Mucosa of descending colon (tissue), 3 donors: ENCODE results near the gene MBD4. TPM values are rescaled to one million over a fixed set of nuclear protein-coding genes. Genes with fewer than 3 reads are reported as not detected.

Source experiments
- ATAC-seq: fragments of 200-7000 bp; cut with Tn5 transposase; one replicate; pipeline ENCODE4 v1.9.1; 2020; ENCODE audit warnings: mild to moderate bottlenecking, moderate library complexity
- DNase-seq, 3 donors: peaks; one replicate each; pipeline ENCODE4 v3.0.0-alpha.2; 2020
- H3K36me3 ChIP-seq: fragments of 200-600 bp; one replicate; pipeline ENCODE4 v1.8.0; 2021; ENCODE audit warnings: low read depth, mild to moderate bottlenecking
- H3K4me1 ChIP-seq: fragments of 200-600 bp; one replicate; pipeline ENCODE4 v1.8.0; 2021; ENCODE audit warnings: low read depth, mild to moderate bottlenecking
- H3K4me3 ChIP-seq: fragments of 200-600 bp; one replicate; pipeline ENCODE4 v1.8.0; 2021; ENCODE audit warnings: mild to moderate bottlenecking
- H3K9me3 ChIP-seq: fragments of 200-600 bp; one replicate; pipeline ENCODE4 v1.8.0; 2021; ENCODE audit warnings: mild to moderate bottlenecking
- CTCF ChIP-seq: fragments of 200-600 bp; IDR thresholded peaks from one replicate; pipeline ENCODE4 v1.8.0; 2022; ENCODE audit warnings: antibody characterized with exemption, mild to moderate bottlenecking
- intact Hi-C, 2 donors: fragments of 100-400 bp; cut with DNase I in 1 of 2; cut with micrococcal nuclease in 1 of 2; formaldehyde crosslinking; loops; one replicate each; pipeline versions ENCODE4 v1.11.0 to v1.11.1; 2022; cut with DNase I, micrococcal nuclease
- total RNA-seq, 3 donors: library from RNA; stranded (reverse); fragmentation: NEBNext Ultra II Directional in 2 of 3; extraction: Animal tissue kit (Norgen Biotek cat#: 25700) in 2 of 3; gene quantifications; one replicate each; pipeline versions ENCODE4 v1.2.1 to v1.2.4, GENCODE V29; 2021 to 2023
- donor health status: DM: no; HTN: no; CAD: no; lungs with moderate emphysema.
- donor health status: DM: no; HTN: no; CAD: no.
- donor health status: DM: no; HTN: yes; CAD: no.

Gene MBD4
- total RNA-seq, 3 donors from 2014 or later: 26.6 to 30.6 (median 27.2) TPM

GRCh38 chr3:129448186-129448895, 8.6 kb upstream of the MBD4 start:
- Histone ChIP-seq H3K4me3 (no peak overlapping the region), H3K36me3 (no peaks in the 10 kb centered on the region), H3K4me1 (no peaks in the 10 kb centered on the region), H3K9me3 (no peaks in the 10 kb centered on the region)
- no peak for ATAC-seq
- TF ChIP-seq CTCF: no peak
- no peak for DNase-seq
- intact Hi-C loops: no loop called here

GRCh38 chr3:129446926-129447325, 7.2 kb upstream of the MBD4 start:
- ATAC-seq: no peak
- Histone ChIP-seq H3K36me3 (no peaks in the 10 kb centered on the region), H3K4me1 (no peaks in the 10 kb centered on the region), H3K4me3 (no peak overlapping the region), H3K9me3 (no peaks in the 10 kb centered on the region)
- intact Hi-C loops: no loop called here
- TF ChIP-seq CTCF: no peak
- no peak for DNase-seq

GRCh38 chr3:129445471-129445870, 5.7 kb upstream of the MBD4 start:
- no peaks in the 10 kb centered on the region for H3K36me3 ChIP-seq
- peaks cover 9% of the 10 kb centered on the region for H3K4me1 ChIP-seq
- DNase-seq (no peak), ATAC-seq (no peak)
- intact Hi-C loops: no loop called here
- no peak overlapping the region for H3K4me3 ChIP-seq
- H3K9me3 ChIP-seq: no peaks in the 10 kb centered on the region
- no peak for TF ChIP-seq CTCF

GRCh38 chr3:129442947-129443346, 3.2 kb upstream of the MBD4 start:
- no peak for ATAC-seq
- H3K4me1 ChIP-seq: peaks cover 22% of the 10 kb centered on the region
- no peak for DNase-seq
- H3K36me3 ChIP-seq: no peaks in the 10 kb centered on the region
- H3K9me3 ChIP-seq: no peaks in the 10 kb centered on the region
- no peak for TF ChIP-seq CTCF
- H3K4me3 ChIP-seq: no peak overlapping the region
- intact Hi-C loops: no loop called here

GRCh38 chr3:129442486-129442885, 2.7 kb upstream of the MBD4 start:
- peaks cover 25% of the 10 kb centered on the region for H3K4me1 ChIP-seq
- no peak for TF ChIP-seq CTCF
- intact Hi-C loops: no loop called here

GRCh38 chr3:129441782-129442181, 2.0 kb upstream of the MBD4 start:
- no peak for ATAC-seq
- intact Hi-C loops: no loop called here
- no peak for DNase-seq
- no peak overlapping the region for H3K4me3 ChIP-seq
- TF ChIP-seq CTCF: no peak
- peaks cover 27% of the 10 kb centered on the region for H3K4me1 ChIP-seq
- no peaks in the 10 kb centered on the region for H3K36me3 ChIP-seq
- no peaks in the 10 kb centered on the region for H3K9me3 ChIP-seq

More at GRCh38 chr3:129442486-129442885, 2.7 kb upstream of the MBD4 start:
- DNase-seq (no peak), ATAC-seq (no peak)
- Histone ChIP-seq H3K9me3 (no peaks in the 10 kb centered on the region), H3K4me3 (no peak overlapping the region), H3K36me3 (no peaks in the 10 kb centered on the region)
